SJCRH30 (cell line): ENCODE results near the gene ERP27. TPM values are rescaled to one million over a fixed set of nuclear protein-coding genes. Genes with fewer than 3 reads are reported as not detected.

Experiments used
- total RNA-seq: library from RNA; depleted of rRNA; stranded (reverse); fragments of >200 nt; shearing (Covaris generic); gene quantifications from 2 replicates; pipeline ENCODE4 v1.2.3, GENCODE V29; 2014; rRNA removed

ERP27 gene
- total RNA-seq, 1 experiment from 2014 or later = not detected

Other genes with a start within 250 kb of the ERP27 start
- not detected in 2 replicates for gene GUCY2C, start 241.9 kb downstream of the ERP27 start, total RNA-seq
- gene WBP11, start 135.1 kb downstream of the ERP27 start, total RNA-seq = 50.6 and 65.1 TPM in 2 replicates
- gene C12orf60, start 134.9 kb downstream of the ERP27 start, total RNA-seq = 1.2 and 1.8 TPM in 2 replicates
- gene SMCO3, start 124.4 kb downstream of the ERP27 start, total RNA-seq = not detected in 2 replicates
- not detected in 2 replicates for gene ART4, start 95.0 kb downstream of the ERP27 start, total RNA-seq
- 2.8 and 3.2 TPM in 2 replicates for gene MGP, start 52.7 kb downstream of the ERP27 start, total RNA-seq
- gene ARHGDIB, start 23.1 kb upstream of the ERP27 start, total RNA-seq = 1.2 and 2.4 TPM in 2 replicates
- gene PDE6H, start 34.5 kb upstream of the ERP27 start, total RNA-seq = not detected in 2 replicates